GM10266 (cell line): Measurements from ENCODE around the gene ADCY2.

Experiments
- DNase-seq: peaks from one replicate; pipeline ENCODE4 v3.0.0; 2012; ENCODE audit errors: extremely low spot score
- TF ChIP-seq, protein P1 (sequence below): IDR thresholded peaks from 2 replicates; pipeline ENCODE4 v1.5.1; 2012; ENCODE audit warnings: mild to moderate bottlenecking, low read depth; ENCODE audit not compliant: control insufficient read depth, insufficient read depth; ENCODE audit errors: missing control alignments

ADCY2 gene

GRCh38 chr5:7753596-7753995, 357.7 kb downstream of the ADCY2 start:
- TF ChIP-seq, protein P1, sequence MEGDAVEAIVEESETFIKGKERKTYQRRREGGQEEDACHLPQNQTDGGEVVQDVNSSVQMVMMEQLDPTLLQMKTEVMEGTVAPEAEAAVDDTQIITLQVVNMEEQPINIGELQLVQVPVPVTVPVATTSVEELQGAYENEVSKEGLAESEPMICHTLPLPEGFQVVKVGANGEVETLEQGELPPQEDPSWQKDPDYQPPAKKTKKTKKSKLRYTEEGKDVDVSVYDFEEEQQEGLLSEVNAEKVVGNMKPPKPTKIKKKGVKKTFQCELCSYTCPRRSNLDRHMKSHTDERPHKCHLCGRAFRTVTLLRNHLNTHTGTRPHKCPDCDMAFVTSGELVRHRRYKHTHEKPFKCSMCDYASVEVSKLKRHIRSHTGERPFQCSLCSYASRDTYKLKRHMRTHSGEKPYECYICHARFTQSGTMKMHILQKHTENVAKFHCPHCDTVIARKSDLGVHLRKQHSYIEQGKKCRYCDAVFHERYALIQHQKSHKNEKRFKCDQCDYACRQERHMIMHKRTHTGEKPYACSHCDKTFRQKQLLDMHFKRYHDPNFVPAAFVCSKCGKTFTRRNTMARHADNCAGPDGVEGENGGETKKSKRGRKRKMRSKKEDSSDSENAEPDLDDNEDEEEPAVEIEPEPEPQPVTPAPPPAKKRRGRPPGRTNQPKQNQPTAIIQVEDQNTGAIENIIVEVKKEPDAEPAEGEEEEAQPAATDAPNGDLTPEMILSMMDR = no peak
- DNase-seq = no peak

DNA sequence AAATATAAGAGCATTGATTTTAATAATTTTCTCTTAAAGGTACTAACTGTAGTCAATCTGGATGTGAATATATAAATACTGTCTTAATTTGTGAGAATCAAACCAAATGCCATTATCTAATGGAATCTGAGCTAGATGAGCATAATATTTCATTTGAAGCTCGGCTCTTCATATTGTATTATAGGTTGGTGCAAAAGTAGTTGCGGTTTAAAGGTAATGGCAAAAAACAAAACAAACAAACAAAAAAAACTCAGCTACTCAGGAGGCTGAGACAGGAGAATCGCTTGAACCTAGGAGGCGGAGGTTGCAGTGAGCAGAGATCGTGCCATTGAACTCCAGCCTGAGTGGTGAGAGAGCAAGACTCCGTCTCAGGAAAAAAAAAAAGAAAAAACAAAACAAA, 358.6 kb downstream of the ADCY2 start:
- TF ChIP-seq, protein P1 = no peak
- no peak for DNase-seq

DNA sequence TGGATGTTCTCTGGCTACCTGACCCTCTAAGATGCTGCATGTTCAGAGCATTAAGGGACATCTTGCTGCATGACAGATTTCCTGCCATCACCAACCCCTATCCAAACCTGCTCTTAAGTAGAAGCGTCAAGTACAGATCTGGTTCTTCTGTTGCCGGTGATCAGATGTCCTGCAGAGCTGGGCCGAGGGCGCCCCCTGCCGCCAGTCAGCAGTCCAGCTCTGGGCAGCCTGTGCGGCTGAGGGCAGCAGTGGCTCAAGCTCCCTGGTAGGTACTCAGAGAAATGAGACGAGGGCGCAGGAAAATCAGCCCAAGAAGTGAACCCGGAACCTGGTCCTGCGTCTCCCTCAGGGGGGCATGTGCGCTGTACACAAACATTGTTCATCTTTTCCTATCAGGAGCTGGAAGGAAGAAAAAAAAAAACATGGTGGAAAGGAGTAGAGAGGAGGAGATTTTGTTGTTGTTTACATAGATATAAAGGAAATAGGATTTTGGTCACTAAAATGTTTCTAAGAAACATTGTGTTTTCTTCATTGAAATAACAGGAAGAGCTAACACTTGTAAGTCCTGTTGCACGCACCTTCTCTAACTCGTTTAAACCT, 359.2 kb downstream of the ADCY2 start:
- TF ChIP-seq, protein P1 = peak; percentile 81
- DNase-seq = peak; percentile 59

GRCh38 chr5:7755958-7756357, 360.0 kb downstream of the ADCY2 start:
- TF ChIP-seq, protein P1 = no peak
- no peak for DNase-seq

- TF ChIP-seq, protein P1 = no peak
- no peak for DNase-seq
These were observed 360.5 kb downstream of the ADCY2 start for GRCh38 chr5:7756453-7756852.

GRCh38 chr5:7759257-7759871, 363.4 kb downstream of the ADCY2 start:
- TF ChIP-seq, protein P1 = no peak
- no peak for DNase-seq

- TF ChIP-seq, protein P1 = no peak
- DNase-seq = no peak
These were observed 364.1 kb downstream of the ADCY2 start for GRCh38 chr5:7759951-7760580.
